K562 (cell line): ENCODE measurements around the gene RNASEH2A. TPM values are rescaled to one million over a fixed set of nuclear protein-coding genes. Genes with fewer than 3 reads are reported as not detected.

Experiments used
- ATF7 ChIP-seq: fragments of 450-650 bp; IDR thresholded peaks from 2 replicates; pipeline ENCODE4 v1.7.1; 2014; ENCODE audit warnings: mild to moderate bottlenecking, moderate library complexity
- CCNT2 ChIP-seq: IDR thresholded peaks from 2 replicates; pipeline ENCODE4 v1.6.1; 2011; ENCODE audit warnings: borderline replicate concordance, low read depth, mild to moderate bottlenecking, moderate library complexity, mixed read lengths, low read length; ENCODE audit not compliant: insufficient read length; ENCODE audit errors: extremely low read depth
- FIP1L1 ChIP-seq: fragments of 200-400 bp; formaldehyde crosslinking; IDR thresholded peaks from 2 replicates; pipeline ENCODE4 v1.6.1; 2018; ENCODE audit warnings: mild to moderate bottlenecking, low read depth, low read length; ENCODE audit not compliant: poor library complexity, severe bottlenecking
- IFI16 ChIP-seq: fragments of 250-450 bp; sonication (Bioruptor Pico); IDR thresholded peaks from 2 replicates; pipeline ENCODE4 v2.1.2; 2022; ENCODE audit warnings: mild to moderate bottlenecking, inconsistent platforms
- KAT8 ChIP-seq: fragments of 450-650 bp; IDR thresholded peaks from 2 replicates; pipeline ENCODE4 v1.6.1; 2016; ENCODE audit warnings: low read depth, mild to moderate bottlenecking
- KDM1A ChIP-seq, 2 experiments: fragments of 450-650 bp; IDR thresholded peaks; 2 replicates each; pipeline ENCODE4 v1.6.1; 2016; ENCODE audit warnings: mild to moderate bottlenecking in 2 of 2
- KLF10 ChIP-seq: fragments of 250-450 bp; sonication (Bioruptor Pico); IDR thresholded peaks from 2 replicates; pipeline ENCODE4 v1.6.1; 2021; ENCODE audit warnings: matching md5 sums
- LEF1 ChIP-seq: fragments of 450-650 bp; IDR thresholded peaks from 2 replicates; pipeline ENCODE4 v1.6.1; 2016; ENCODE audit warnings: mild to moderate bottlenecking
- NFXL1 ChIP-seq: fragments of 450-650 bp; formaldehyde crosslinking; IDR thresholded peaks from 2 replicates; pipeline ENCODE4 v1.4.0; 2021; ENCODE audit warnings: mild to moderate bottlenecking
- NUFIP1 ChIP-seq: fragments of 450-650 bp; IDR thresholded peaks from 2 replicates; pipeline ENCODE4 v1.6.1; 2018; ENCODE audit not compliant: partially characterized antibody
- POLR2H ChIP-seq: IDR thresholded peaks from 2 replicates; pipeline ENCODE4 v1.6.1; 2016; ENCODE audit warnings: missing genetic modification characterization, low read depth, mild to moderate bottlenecking, control low read depth, missing compliant biosample characterization, moderate library complexity
- RFX7 ChIP-seq: fragments of 250-450 bp; sonication (Bioruptor Pico); IDR thresholded peaks from 2 replicates; pipeline ENCODE4 v1.5.1; 2021; ENCODE audit warnings: mild to moderate bottlenecking
- SMARCE1 ChIP-seq: fragments of 450-650 bp; IDR thresholded peaks from 2 replicates; pipeline ENCODE4 v1.7.1; 2016; ENCODE audit warnings: mild to moderate bottlenecking
- ZNF124 ChIP-seq: sonication (generic); formaldehyde crosslinking; IDR thresholded peaks from 2 replicates; pipeline ENCODE4 v1.8.1; 2022; ENCODE audit warnings: missing genetic modification reagents
- ZNF253 ChIP-seq: fragments of 250-450 bp; sonication (Bioruptor Pico); conservative IDR thresholded peaks from 2 replicates; pipeline ENCODE4 v1.6.1; 2021; ENCODE audit warnings: mild to moderate bottlenecking
- ZNF274 ChIP-seq: IDR thresholded peaks from 2 replicates; pipeline ENCODE4 v1.6.1; 2011; ENCODE audit warnings: low read depth, mild to moderate bottlenecking, low read length, moderate library complexity, borderline replicate concordance
- ZNF316 ChIP-seq: fragments of 450-650 bp; IDR thresholded peaks from 2 replicates; pipeline ENCODE4 v1.6.1; 2016
- ZNF444 ChIP-seq: fragments of 250-450 bp; sonication (Bioruptor Pico); IDR thresholded peaks from 2 replicates; pipeline ENCODE4 v1.4.0; 2020; ENCODE audit warnings: mild to moderate bottlenecking, moderate library complexity
- polyA plus RNA-seq, 8 experiments: library from polyadenylated mRNA; depleted of rRNA in 4 of 8; stranded (reverse) in 5 of 8; unstranded in 3 of 8; fragments of >200 nt; fragmentation: Nextera tagmentation in 2 of 8; fragmentation: Illumina TruSeq in 1 of 8; extraction: Ambion mirVana in 2 of 8; extraction: Trizol in 1 of 8; gene quantifications; 2 replicates each; pipeline versions ENCODE4 v1.2.1 to v1.2.3, GENCODE V29; 2011 to 2014; ENCODE audit warnings: inconsistent platforms in 1 of 8, missing spikeins in 1 of 8
- total RNA-seq, 7 experiments: library from RNA; depleted of rRNA in 6 of 7; stranded (reverse); fragments of >200 nt in 6 of 7; fragmentation: Illumina TruSeq in 2 of 7; extraction: Trizol in 2 of 7; gene quantifications; 2 replicates each; pipeline versions ENCODE4 v1.2.1 to v1.2.3, GENCODE V29; 2011 to 2021; ENCODE audit warnings: low replicate concordance in 1 of 7
- TF ChIP-seq, protein P1 (sequence below): fragments of 250-450 bp; sonication (Bioruptor Pico); IDR thresholded peaks from 2 replicates; pipeline ENCODE4 v1.5.1; 2021; ENCODE audit warnings: mild to moderate bottlenecking
- TF ChIP-seq, protein P2 (sequence below): fragments of 250-450 bp; sonication (Bioruptor Pico); IDR thresholded peaks from 2 replicates; pipeline ENCODE4 v1.9.0; 2021; ENCODE audit warnings: mild to moderate bottlenecking, inconsistent platforms
- TF ChIP-seq, protein P3 (sequence below), 2 experiments: IDR thresholded peaks in 1 of 2; conservative IDR thresholded peaks in 1 of 2; 2 replicates each; pipeline ENCODE4 v1.6.1; 2016; ENCODE audit warnings: low read depth in 2 of 2, mild to moderate bottlenecking in 1 of 2, missing compliant biosample characterization in 1 of 2, missing genetic modification characterization in 1 of 2, moderate library complexity in 1 of 2

The RNASEH2A gene
- total and polyA plus RNA-seq, 9 of the 15 experiments (the other 6 are each of a cell fraction or from before 2014, with no cell fraction given): 22.3 to 78.0 (median 61.7) TPM

DNA sequence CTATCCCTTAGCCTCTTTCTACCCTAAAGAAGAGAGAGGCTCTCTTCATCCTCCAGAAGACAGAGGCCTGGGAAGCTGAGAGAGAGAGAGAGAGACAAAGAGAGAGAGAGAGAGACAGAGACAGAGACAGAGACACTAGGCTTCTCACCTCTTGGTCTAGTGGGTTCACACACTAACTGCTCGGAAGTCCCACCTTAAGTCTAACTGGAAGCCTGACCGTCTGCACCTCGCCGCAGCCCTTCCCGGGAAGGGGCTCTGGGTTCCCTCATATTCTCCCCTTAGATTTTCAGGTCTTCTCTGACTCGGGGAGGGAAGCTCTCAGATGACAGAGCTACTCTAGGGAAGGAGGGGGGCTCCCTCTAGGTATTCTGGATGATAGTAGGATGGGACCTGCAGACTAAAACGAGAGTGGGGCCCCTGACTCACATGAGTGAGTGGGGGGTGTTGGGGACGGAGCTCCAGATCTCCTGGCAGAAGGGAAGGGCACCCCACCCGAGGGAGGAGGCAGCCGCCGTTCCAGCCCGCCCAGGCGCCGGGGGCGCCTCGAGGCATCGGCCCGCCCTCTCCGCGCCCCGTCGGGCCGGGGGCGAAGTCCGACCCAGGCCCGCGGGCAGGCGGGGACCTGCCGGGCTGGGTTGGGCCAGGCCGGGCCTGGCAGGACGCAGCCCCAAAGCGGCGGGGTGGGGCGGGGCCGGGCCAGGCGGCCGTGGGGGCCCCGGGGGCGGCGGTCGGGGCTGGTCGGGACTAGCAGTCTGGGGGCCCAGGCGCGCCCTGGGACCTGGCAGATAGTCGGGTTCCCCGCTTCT, 17.1 kb upstream of the RNASEH2A start (continued):
- TF ChIP-seq ZNF124 (CRISPR knock-in tag): no peak
- no peak for TF ChIP-seq ZNF274
- TF ChIP-seq KLF10 (CRISPR knock-in tag): no peak
- no peak for TF ChIP-seq CCNT2
- TF ChIP-seq ZNF316: no peak
- TF ChIP-seq, protein P1, sequence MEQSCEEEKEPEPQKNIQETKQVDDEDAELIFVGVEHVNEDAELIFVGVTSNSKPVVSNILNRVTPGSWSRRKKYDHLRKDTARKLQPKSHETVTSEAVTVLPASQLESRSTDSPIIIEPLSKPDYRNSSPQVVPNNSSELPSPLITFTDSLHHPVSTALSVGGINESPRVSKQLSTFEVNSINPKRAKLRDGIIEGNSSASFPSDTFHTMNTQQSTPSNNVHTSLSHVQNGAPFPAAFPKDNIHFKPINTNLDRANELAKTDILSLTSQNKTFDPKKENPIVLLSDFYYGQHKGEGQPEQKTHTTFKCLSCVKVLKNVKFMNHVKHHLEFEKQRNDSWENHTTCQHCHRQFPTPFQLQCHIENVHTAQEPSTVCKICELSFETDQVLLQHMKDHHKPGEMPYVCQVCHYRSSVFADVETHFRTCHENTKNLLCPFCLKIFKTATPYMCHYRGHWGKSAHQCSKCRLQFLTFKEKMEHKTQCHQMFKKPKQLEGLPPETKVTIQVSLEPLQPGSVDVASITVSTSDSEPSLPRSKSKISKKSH (CRISPR knock-in tag): no peak
- no peak for TF ChIP-seq IFI16 (CRISPR knock-in tag)
- no peak for TF ChIP-seq NUFIP1
- TF ChIP-seq RFX7 (CRISPR knock-in tag): no peak
- no peak for TF ChIP-seq SMARCE1
- TF ChIP-seq POLR2H (tag): no peak
- TF ChIP-seq, protein P2, sequence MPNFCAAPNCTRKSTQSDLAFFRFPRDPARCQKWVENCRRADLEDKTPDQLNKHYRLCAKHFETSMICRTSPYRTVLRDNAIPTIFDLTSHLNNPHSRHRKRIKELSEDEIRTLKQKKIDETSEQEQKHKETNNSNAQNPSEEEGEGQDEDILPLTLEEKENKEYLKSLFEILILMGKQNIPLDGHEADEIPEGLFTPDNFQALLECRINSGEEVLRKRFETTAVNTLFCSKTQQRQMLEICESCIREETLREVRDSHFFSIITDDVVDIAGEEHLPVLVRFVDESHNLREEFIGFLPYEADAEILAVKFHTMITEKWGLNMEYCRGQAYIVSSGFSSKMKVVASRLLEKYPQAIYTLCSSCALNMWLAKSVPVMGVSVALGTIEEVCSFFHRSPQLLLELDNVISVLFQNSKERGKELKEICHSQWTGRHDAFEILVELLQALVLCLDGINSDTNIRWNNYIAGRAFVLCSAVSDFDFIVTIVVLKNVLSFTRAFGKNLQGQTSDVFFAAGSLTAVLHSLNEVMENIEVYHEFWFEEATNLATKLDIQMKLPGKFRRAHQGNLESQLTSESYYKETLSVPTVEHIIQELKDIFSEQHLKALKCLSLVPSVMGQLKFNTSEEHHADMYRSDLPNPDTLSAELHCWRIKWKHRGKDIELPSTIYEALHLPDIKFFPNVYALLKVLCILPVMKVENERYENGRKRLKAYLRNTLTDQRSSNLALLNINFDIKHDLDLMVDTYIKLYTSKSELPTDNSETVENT (CRISPR knock-in tag): no peak
- no peak for TF ChIP-seq KAT8
- TF ChIP-seq LEF1: no peak
- TF ChIP-seq ZNF253 (CRISPR knock-in tag): no peak
- no peak for TF ChIP-seq ZNF444
- no peak for TF ChIP-seq FIP1L1
- TF ChIP-seq KDM1A (IDR thresholded peaks at IDR 0.05): peak in 1 of 2 experiments; percentile 74; a peak in 2 of 4 replicates
- TF ChIP-seq ATF7: no peak
- TF ChIP-seq, protein P3, sequence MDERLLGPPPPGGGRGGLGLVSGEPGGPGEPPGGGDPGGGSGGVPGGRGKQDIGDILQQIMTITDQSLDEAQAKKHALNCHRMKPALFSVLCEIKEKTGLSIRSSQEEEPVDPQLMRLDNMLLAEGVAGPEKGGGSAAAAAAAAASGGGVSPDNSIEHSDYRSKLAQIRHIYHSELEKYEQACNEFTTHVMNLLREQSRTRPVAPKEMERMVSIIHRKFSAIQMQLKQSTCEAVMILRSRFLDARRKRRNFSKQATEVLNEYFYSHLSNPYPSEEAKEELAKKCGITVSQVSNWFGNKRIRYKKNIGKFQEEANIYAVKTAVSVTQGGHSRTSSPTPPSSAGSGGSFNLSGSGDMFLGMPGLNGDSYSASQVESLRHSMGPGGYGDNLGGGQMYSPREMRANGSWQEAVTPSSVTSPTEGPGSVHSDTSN (CRISPR knock-in tag; IDR thresholded peaks at IDR 0.05; ENCODE audit: low read depth): no peak
- TF ChIP-seq, protein P3 (tag; conservative IDR thresholded peaks at IDR 0.05; ENCODE audit: low read depth): no peak
- no peak for TF ChIP-seq NFXL1 (CRISPR knock-in tag)
